Putamen (tissue), 1 donor: ENCODE data around the gene EFHD2.

ENCODE experiments used
- DNase-seq: peaks from one replicate; pipeline ENCODE4 v3.0.0-alpha.2; 2016; ENCODE audit warnings: low spot score

Gene EFHD2

DNA sequence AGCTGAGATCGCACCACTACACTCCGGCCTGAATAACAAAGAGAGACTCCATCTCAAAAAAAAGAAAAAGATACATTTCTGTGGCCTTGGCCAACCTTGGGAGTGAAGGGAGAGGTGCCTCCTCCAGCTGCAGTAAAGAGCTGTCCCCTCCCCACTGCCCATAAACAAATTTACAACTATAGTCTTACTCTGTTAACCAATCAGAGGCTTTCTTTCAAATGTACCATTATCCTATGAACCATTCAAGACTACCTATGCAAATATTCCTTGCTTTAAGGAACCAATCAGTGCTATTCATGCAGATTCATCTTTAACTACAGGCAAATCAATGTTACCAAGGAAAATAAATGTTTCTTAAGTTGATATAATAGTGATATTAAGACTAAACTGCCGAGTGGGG is 67.2 kb downstream of the EFHD2 start:
- DNase-seq: no peak

- DNase-seq: no peak
Measured at GRCh38 chr1:15477646-15478212, 68.0 kb downstream of the EFHD2 start.
